HG02610 (cell line): ENCODE measurements around the gene VAMP4.

Experiments used
- ATAC-seq: cut with Tn5 transposase; IDR thresholded peaks from one replicate; pipeline ENCODE4 v1.9.1; 2021; ENCODE audit warnings: mild to moderate bottlenecking, moderate library complexity; ENCODE audit not compliant: unreplicated experiment

The VAMP4 gene

GRCh38 chr1:171654201-171654941 is 87.5 kb downstream of the VAMP4 start:
- no peak for ATAC-seq

DNA sequence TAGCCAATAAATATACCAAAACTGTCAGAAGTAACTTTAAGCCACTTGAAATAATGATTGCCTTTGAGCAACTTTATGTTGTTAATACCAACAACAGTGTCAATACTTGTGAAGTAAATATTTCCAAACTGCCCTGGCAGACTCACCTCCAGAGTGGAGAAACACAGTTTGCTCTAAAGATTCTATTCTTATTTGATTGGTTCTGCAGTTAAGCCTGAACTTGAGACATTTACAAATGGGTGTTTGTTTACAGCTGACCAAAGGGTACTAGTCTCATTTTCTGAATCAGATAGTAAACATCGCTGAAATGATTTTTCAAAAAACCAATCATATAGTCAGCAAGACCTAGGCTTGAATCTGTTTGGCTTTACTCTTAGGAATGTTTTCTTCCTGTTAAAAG is 88.1 kb downstream of the VAMP4 start:
- ATAC-seq: no peak

DNA sequence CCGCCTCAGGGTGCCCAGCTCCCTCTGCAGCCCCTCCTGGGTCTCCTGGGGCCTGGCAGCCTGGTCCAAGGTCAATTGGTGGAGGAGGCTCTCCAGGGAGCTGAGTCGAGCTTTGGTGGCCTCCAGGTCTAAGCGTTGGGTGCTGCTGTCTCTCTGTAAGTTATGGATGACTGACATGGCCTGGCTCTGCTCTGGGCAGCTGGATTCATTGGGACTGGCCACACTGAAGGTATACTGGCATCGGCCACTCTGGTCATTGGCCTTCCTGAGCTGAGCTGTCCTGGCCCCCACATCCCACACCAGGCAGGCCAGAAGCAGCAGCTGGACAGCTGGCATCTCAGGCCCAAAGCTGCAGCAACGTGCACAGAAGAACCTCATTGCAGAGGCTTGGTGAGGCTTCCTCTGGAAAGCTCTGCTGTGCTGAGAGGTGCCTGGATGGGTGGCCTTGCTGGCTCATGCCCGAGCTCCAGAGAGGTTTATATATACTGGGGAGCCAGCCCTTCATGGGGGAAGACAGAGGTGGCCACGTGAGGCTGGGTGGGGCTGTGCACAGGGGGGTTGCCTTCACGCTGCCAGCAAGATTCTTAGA is 89.5 kb downstream of the VAMP4 start, which contains the start of gene MYOC:
MYOC (minus strand) TSS at position 455 of the 589 bp plus-strand sequence; CDS start at position 378, 77 bp downstream.
- no peak for ATAC-seq
